ENCODE data around the gene PATJ.
"Not testable (repeated sequence)": the region's sequence is repeated elsewhere in the genome, so short reads cannot be mapped to it uniquely, and the experiment has no call there.

The PATJ gene

GRCh38 chr1:61730679-61731078, 11.6 kb upstream of the PATJ start:
- H3K4me3 ChIP-seq (ENCODE audit: low read depth, low read length); H3K27ac ChIP-seq (ENCODE audit: extremely low read depth, low read depth, low read length); POLR2A ChIA-PET; H3K36me3 ChIP-seq (ENCODE audit: control insufficient read depth in 2 of 2, insufficient read depth in 1 of 2, low read length in 2 of 2); H3K9me3 ChIP-seq (ENCODE audit: control insufficient read depth, insufficient read depth, low read depth, low read length); H3K4me1 ChIP-seq (ENCODE audit: control insufficient read depth, insufficient read depth, low read length); CTCF ChIA-PET: not testable (repeated sequence)
- TF ChIP-seq ZNF146 (tag by site-specific recombination; IDR thresholded peaks at IDR 0.05): peak; percentile 98

- Histone ChIP-seq H3K27ac (ENCODE audit: extremely low read depth, low read depth, low read length) (no peak overlapping the region), H3K4me3 (ENCODE audit: low read depth, low read length) (no peak overlapping the region), H3K9me3 (ENCODE audit: control insufficient read depth, insufficient read depth, low read depth, low read length) (no peaks in the 10 kb centered on the region), H3K36me3 (ENCODE audit: control insufficient read depth in 2 of 2, insufficient read depth in 1 of 2, low read length in 2 of 2) (no peaks in the 10 kb centered on the region), H3K4me1 (ENCODE audit: control insufficient read depth, insufficient read depth, low read length) (no peaks in the 10 kb centered on the region; the same call in 1 of the 2 replicates)
- POLR2A ChIA-PET: no interaction called here
- CTCF ChIA-PET: no interaction called here
- TF ChIP-seq ZNF112 (tag by site-specific recombination; IDR thresholded peaks at IDR 0.05): no peak
- TF ChIP-seq PATZ1 (tag by site-specific recombination; IDR thresholded peaks at IDR 0.05): no peak
- TF ChIP-seq ZNF10 (tag by site-specific recombination; IDR thresholded peaks at IDR 0.05): no peak
Measured at GRCh38 chr1:61732726-61733125, 9.6 kb upstream of the PATJ start.

GRCh38 chr1:61740751-61741700, 1.3 kb upstream of the PATJ start:
- Histone ChIP-seq H3K4me3 (ENCODE audit: low read depth, low read length) (peak overlapping the region; percentile 81), H3K9me3 (ENCODE audit: control insufficient read depth, insufficient read depth, low read depth, low read length) (no peaks in the 10 kb centered on the region), H3K4me1 (ENCODE audit: control insufficient read depth, insufficient read depth, low read length) (peaks cover 6% of the 10 kb centered on the region), H3K36me3 (ENCODE audit: control insufficient read depth in 2 of 2, insufficient read depth in 1 of 2, low read length in 2 of 2) (no peaks in the 10 kb centered on the region), H3K27ac (ENCODE audit: extremely low read depth, low read depth, low read length) (peak overlapping the region; percentile 92; the same call in 1 of the 2 replicates)
- ChIA-PET POLR2A (no interaction called here), CTCF (no interaction called here)
- 0 out of 2 replicates have a peak, but pooled peaks have one; percentile 20 for TF ChIP-seq ZNF121 (tag by site-specific recombination; IDR thresholded peaks at IDR 0.05)
- TF ChIP-seq GLI2 (tag by site-specific recombination; IDR thresholded peaks at IDR 0.05; ENCODE audit: borderline replicate concordance, low read depth): no peak

- Histone ChIP-seq H3K36me3 (ENCODE audit: control insufficient read depth in 2 of 2, insufficient read depth in 1 of 2, low read length in 2 of 2) (no peaks in the 10 kb centered on the region), H3K9me3 (ENCODE audit: control insufficient read depth, insufficient read depth, low read depth, low read length) (no peaks in the 10 kb centered on the region), H3K4me3 (ENCODE audit: low read depth, low read length) (peak overlapping the region; percentile 81), H3K4me1 (ENCODE audit: control insufficient read depth, insufficient read depth, low read length) (peaks cover 6% of the 10 kb centered on the region), H3K27ac (ENCODE audit: extremely low read depth, low read depth, low read length) (peak overlapping the region; percentile 92)
- CTCF ChIA-PET: no interaction called here
- POLR2A ChIA-PET: interaction anchor here (1.7 kb wide), 1 partner anchor 18 kb away, joined by 9 read pairs; the partner anchor contains the start of gene TM2D1
- TF ChIP-seq REST (tag by site-specific recombination; IDR thresholded peaks at IDR 0.05): no peak
- no peak for TF ChIP-seq ZNF148 (tag by site-specific recombination; IDR thresholded peaks at IDR 0.05; ENCODE audit: borderline replicate concordance)
- no peak for TF ChIP-seq SCRT1 (tag by site-specific recombination; IDR thresholded peaks at IDR 0.05; ENCODE audit: borderline replicate concordance)
- no peak for TF ChIP-seq ZNF280C (tag by site-specific recombination; IDR thresholded peaks at IDR 0.05)
- TF ChIP-seq ZNF335 (tag by site-specific recombination; conservative IDR thresholded peaks at IDR 0.05): peak; percentile 80; the same call in 1 of the 2 replicates
- 0 out of 2 replicates have a peak, but pooled peaks have one; percentile 17 for TF ChIP-seq ZNF76 (tag by site-specific recombination; IDR thresholded peaks at IDR 0.05; ENCODE audit: borderline replicate concordance, low read depth)
- no peak for TF ChIP-seq BCL11A (tag by site-specific recombination; IDR thresholded peaks at IDR 0.05; ENCODE audit: low read depth)
Measured at GRCh38 chr1:61742620-61743430, 545 bp downstream of the PATJ start.
